Muscle of back (tissue), 11 donors: ENCODE measurements around the gene TNNT1. TPM values are rescaled to one million over a fixed set of nuclear protein-coding genes. Genes with fewer than 3 reads are reported as not detected.

Experiments
- DNase-seq, 3 donors: peaks; one replicate each; pipeline versions ENCODE4 v3.0.0 to v3.0.0-alpha.2; 2013
- polyA plus RNA-seq, 10 donors: library from polyadenylated mRNA; unstranded; fragments of 120-200 nt; gene quantifications; one replicate each; pipeline ENCODE4 v1.2.1, GENCODE V29; 2013; ENCODE audit not compliant: insufficient read length in 10 of 10

The TNNT1 gene
- polyA plus RNA-seq, 10 donors, result 199 to 1,145 (median 658) TPM

GRCh38 chr19:55092423-55093318, 56.3 kb downstream of the TNNT1 start:
- DNase-seq, result no peak

- no peak for DNase-seq
These were observed 57.1 kb downstream of the TNNT1 start for GRCh38 chr19:55091955-55092354.

- no peak for DNase-seq
These were observed 57.7 kb downstream of the TNNT1 start for GRCh38 chr19:55091126-55091910.

GRCh38 chr19:55090564-55090963, 58.4 kb downstream of the TNNT1 start:
- DNase-seq, result no peak

- no peak for DNase-seq
These were observed 59.6 kb downstream of the TNNT1 start for GRCh38 chr19:55089342-55089944.

GRCh38 chr19:55088543-55089341, 60.3 kb downstream of the TNNT1 start:
- peak; percentile 47 to 76 (median 62) for DNase-seq

- DNase-seq, result peak in 1 of 3 donors; percentile 49
These were observed 61.0 kb downstream of the TNNT1 start for GRCh38 chr19:55088021-55088451.

- no peak for DNase-seq
These were observed 61.5 kb downstream of the TNNT1 start for GRCh38 chr19:55087542-55087901.

- DNase-seq, result peak; percentile 80 to 90 (median 83)
These were observed 62.1 kb downstream of the TNNT1 start for GRCh38 chr19:55086730-55087541.

GRCh38 chr19:55085923-55086715, 62.9 kb downstream of the TNNT1 start:
- DNase-seq, result no peak

- DNase-seq, result no peak
These were observed 64.6 kb downstream of the TNNT1 start for GRCh38 chr19:55084416-55084815.

GRCh38 chr19:55083004-55083850, 65.8 kb downstream of the TNNT1 start:
- no peak for DNase-seq

Other genes with a start within 250 kb of the TNNT1 start
- under 1 TPM in 7 of 10 donors, not detected in 3; 0.11 to 0.68 (median 0.40) TPM for gene NCR1, start 243.1 kb downstream of the TNNT1 start, polyA plus RNA-seq
- gene NLRP7, start 201.7 kb downstream of the TNNT1 start, polyA plus RNA-seq, result under 1 TPM in 4 of 10 donors, not detected in 6; 0.34 to 0.53 (median 0.41) TPM
- gene NLRP2, start 182.8 kb downstream of the TNNT1 start, polyA plus RNA-seq, result 1 to 10 TPM in 6 of 10 donors, under 1 TPM in 4; 0.58 to 5.6 (median 1.1) TPM
- under 1 TPM in 9 of 10 donors, not detected in 1; 0.12 to 0.72 (median 0.20) TPM for gene GP6, start 110.9 kb downstream of the TNNT1 start, polyA plus RNA-seq
- gene RDH13, start 86.1 kb downstream of the TNNT1 start, polyA plus RNA-seq, result 10 to 100 TPM in 7 of 10 donors, 1 to 10 TPM in 3; 8.4 to 14.9 (median 11.5) TPM
- 1 to 10 TPM; 2.8 to 9.1 (median 4.7) TPM for gene EPS8L1, start 73.3 kb downstream of the TNNT1 start, polyA plus RNA-seq
- 100 to 1,000 TPM in 1 of 10 donors, 10 to 100 TPM in 9; 49.8 to 104 (median 82.2) TPM for gene PPP1R12C, start 31.6 kb downstream of the TNNT1 start, polyA plus RNA-seq
- gene TNNI3, start 8.5 kb upstream of the TNNT1 start, polyA plus RNA-seq, result 1 to 10 TPM in 9 of 10 donors, under 1 TPM in 1; 0.88 to 4.7 (median 2.2) TPM
- under 1 TPM; 0.15 to 0.92 (median 0.54) TPM for gene DNAAF3, start 17.4 kb upstream of the TNNT1 start, polyA plus RNA-seq
- under 1 TPM in 6 of 10 donors, not detected in 4; 0.05 to 0.13 (median 0.07) TPM for gene SYT5, start 31.1 kb upstream of the TNNT1 start, polyA plus RNA-seq
- gene PTPRH, start 60.3 kb upstream of the TNNT1 start, polyA plus RNA-seq, result 1 to 10 TPM in 1 of 10 donors, under 1 TPM in 9; 0.20 to 1.2 (median 0.56) TPM
- gene TMEM86B, start 79.6 kb upstream of the TNNT1 start, polyA plus RNA-seq, result 1 to 10 TPM; 1.4 to 3.5 (median 2.9) TPM
- 10 to 100 TPM; 21.5 to 31.9 (median 27.8) TPM for gene PPP6R1, start 109.8 kb upstream of the TNNT1 start, polyA plus RNA-seq
- 10 to 100 TPM; 14.6 to 29.6 (median 21.2) TPM for gene HSPBP1, start 130.9 kb upstream of the TNNT1 start, polyA plus RNA-seq
- gene BRSK1, start 134.8 kb upstream of the TNNT1 start, polyA plus RNA-seq, result 10 to 100 TPM in 1 of 10 donors, 1 to 10 TPM in 9; 5.0 to 10.9 (median 8.0) TPM
- 1 to 10 TPM in 2 of 10 donors, under 1 TPM in 8; 0.45 to 1.3 (median 0.68) TPM for gene TMEM150B, start 176.1 kb upstream of the TNNT1 start, polyA plus RNA-seq
- 10 to 100 TPM; 12.8 to 29.0 (median 18.0) TPM for gene KMT5C, start 190.7 kb upstream of the TNNT1 start, polyA plus RNA-seq
- 1 to 10 TPM in 2 of 10 donors, under 1 TPM in 3, not detected in 5; 0.08 to 3.0 (median 0.24) TPM for gene COX6B2, start 205.5 kb upstream of the TNNT1 start, polyA plus RNA-seq
- gene GARIN5B, start 214.1 kb upstream of the TNNT1 start, polyA plus RNA-seq, result under 1 TPM in 1 of 10 donors, not detected in 9; 0.07 TPM
- under 1 TPM in 8 of 10 donors, not detected in 2; 0.07 to 0.66 (median 0.39) TPM for gene IL11, start 221.3 kb upstream of the TNNT1 start, polyA plus RNA-seq
- gene TMEM190, start 227.6 kb upstream of the TNNT1 start, polyA plus RNA-seq, result not detected
- gene TMEM238, start 235.1 kb upstream of the TNNT1 start, polyA plus RNA-seq, result under 1 TPM in 5 of 10 donors, not detected in 5; 0.12 to 0.48 (median 0.23) TPM
- gene RPL28, start 236.7 kb upstream of the TNNT1 start, polyA plus RNA-seq, result 1,000 to 10,000 TPM; 1,118 to 2,122 (median 1,535) TPM